HepG2 (cell line): ENCODE results near the gene MFSD12. TPM values are rescaled to one million over a fixed set of nuclear protein-coding genes. Genes with fewer than 3 reads are reported as not detected.
A peak's percentile ranks its signal among the peaks of the same experiment; 100 is the strongest.

Experiments used
- ATF4 ChIP-seq, 2 experiments: fragments of 450-650 bp in 1 of 2; sonication (generic) in 1 of 2; formaldehyde crosslinking; IDR thresholded peaks; 2 replicates each; pipeline versions ENCODE4 v1.5.0 to v1.8.0; 2020 to 2022; ENCODE audit warnings: mild to moderate bottlenecking in 1 of 2, missing genetic modification reagents in 1 of 2
- FOSL1 ChIP-seq: sonication (generic); formaldehyde crosslinking; IDR thresholded peaks from 2 replicates; pipeline ENCODE4 v1.9.0; 2021; ENCODE audit warnings: missing genetic modification reagents, borderline replicate concordance
- FOXP1 ChIP-seq, 2 experiments: fragments of 450-650 bp in 1 of 2; IDR thresholded peaks; 2 replicates each; pipeline ENCODE4 v1.6.1; 2017 to 2018; ENCODE audit warnings: antibody characterized with exemption in 1 of 2
- HNRNPUL1 ChIP-seq: fragments of 200-400 bp; formaldehyde crosslinking; IDR thresholded peaks from 2 replicates; pipeline ENCODE4 v1.6.1; 2017; ENCODE audit warnings: low read depth, mild to moderate bottlenecking, low read length, moderate library complexity
- PAXIP1 ChIP-seq: sonication (generic); formaldehyde crosslinking; conservative IDR thresholded peaks from 2 replicates; pipeline ENCODE4 v1.4.0; 2020; ENCODE audit warnings: mild to moderate bottlenecking, missing genetic modification reagents, moderate library complexity
- SAP130 ChIP-seq: IDR thresholded peaks from 2 replicates; pipeline ENCODE4 v1.6.1; 2016; ENCODE audit warnings: low read depth
- SKI ChIP-seq: fragments of 450-650 bp; IDR thresholded peaks from one replicate; pipeline ENCODE4 v1.6.1; 2018; ENCODE audit warnings: mild to moderate bottlenecking; ENCODE audit not compliant: partially characterized antibody
- TFDP2 ChIP-seq: sonication (generic); formaldehyde crosslinking; IDR thresholded peaks from 2 replicates; pipeline ENCODE4 v1.4.0; 2020; ENCODE audit warnings: missing genetic modification reagents
- ZBTB37 ChIP-seq: sonication (generic); formaldehyde crosslinking; IDR thresholded peaks from 2 replicates; pipeline ENCODE4 v1.4.0; 2020; ENCODE audit warnings: mild to moderate bottlenecking, missing genetic modification reagents
- ZKSCAN5 ChIP-seq: sonication (generic); formaldehyde crosslinking; IDR thresholded peaks from 2 replicates; pipeline ENCODE4 v1.5.1; 2020; ENCODE audit warnings: mild to moderate bottlenecking, missing genetic modification reagents
- ZNF124 ChIP-seq: sonication (generic); formaldehyde crosslinking; IDR thresholded peaks from 2 replicates; pipeline ENCODE4 v1.4.0; 2020; ENCODE audit warnings: missing genetic modification reagents
- ZNF362 ChIP-seq: sonication (generic); formaldehyde crosslinking; IDR thresholded peaks from 2 replicates; pipeline ENCODE4 v1.4.0; 2020; ENCODE audit warnings: missing genetic modification reagents, mild to moderate bottlenecking, borderline replicate concordance
- ZNF839 ChIP-seq: sonication (generic); formaldehyde crosslinking; IDR thresholded peaks from 2 replicates; pipeline ENCODE4 v1.4.0; 2020; ENCODE audit warnings: missing genetic modification reagents, mild to moderate bottlenecking, borderline replicate concordance
- polyA plus RNA-seq, 8 experiments: library from polyadenylated mRNA; depleted of rRNA in 3 of 8; stranded (reverse) in 7 of 8; unstranded in 1 of 8; fragments of >200 nt; fragmentation: Illumina TruSeq in 4 of 8; extraction: Trizol in 4 of 8; gene quantifications; 2 replicates each; pipeline versions ENCODE4 v1.2.1 to v1.2.3, GENCODE V29; 2011 to 2016; ENCODE audit warnings: low read depth in 4 of 8, missing spikeins in 1 of 8, mixed read lengths in 1 of 8; ENCODE audit not compliant: insufficient read depth in 1 of 8
- total RNA-seq, 5 experiments: library from RNA; depleted of rRNA; stranded (reverse); fragments of >200 nt; fragmentation: Illumina TruSeq; extraction: Trizol; gene quantifications; 2 replicates each; pipeline ENCODE4 v1.2.3, GENCODE V29; 2016; ENCODE audit warnings: low read depth in 1 of 5
- TF ChIP-seq, protein P1 (sequence below): sonication (generic); formaldehyde crosslinking; IDR thresholded peaks from 2 replicates; pipeline ENCODE4 v1.5.0; 2020; ENCODE audit warnings: mild to moderate bottlenecking, missing genetic modification reagents
- TF ChIP-seq, protein P2 (sequence below): sonication (generic); formaldehyde crosslinking; IDR thresholded peaks from 2 replicates; pipeline ENCODE4 v1.4.0; 2020; ENCODE audit warnings: missing genetic modification reagents; ENCODE audit errors: not compliant biosample characterization

MFSD12 gene
- total and polyA plus RNA-seq, 2 of the 13 experiments (the other 11 are each of a cell fraction or from before 2014, with no cell fraction given) = 27.2 to 29.1 TPM

DNA sequence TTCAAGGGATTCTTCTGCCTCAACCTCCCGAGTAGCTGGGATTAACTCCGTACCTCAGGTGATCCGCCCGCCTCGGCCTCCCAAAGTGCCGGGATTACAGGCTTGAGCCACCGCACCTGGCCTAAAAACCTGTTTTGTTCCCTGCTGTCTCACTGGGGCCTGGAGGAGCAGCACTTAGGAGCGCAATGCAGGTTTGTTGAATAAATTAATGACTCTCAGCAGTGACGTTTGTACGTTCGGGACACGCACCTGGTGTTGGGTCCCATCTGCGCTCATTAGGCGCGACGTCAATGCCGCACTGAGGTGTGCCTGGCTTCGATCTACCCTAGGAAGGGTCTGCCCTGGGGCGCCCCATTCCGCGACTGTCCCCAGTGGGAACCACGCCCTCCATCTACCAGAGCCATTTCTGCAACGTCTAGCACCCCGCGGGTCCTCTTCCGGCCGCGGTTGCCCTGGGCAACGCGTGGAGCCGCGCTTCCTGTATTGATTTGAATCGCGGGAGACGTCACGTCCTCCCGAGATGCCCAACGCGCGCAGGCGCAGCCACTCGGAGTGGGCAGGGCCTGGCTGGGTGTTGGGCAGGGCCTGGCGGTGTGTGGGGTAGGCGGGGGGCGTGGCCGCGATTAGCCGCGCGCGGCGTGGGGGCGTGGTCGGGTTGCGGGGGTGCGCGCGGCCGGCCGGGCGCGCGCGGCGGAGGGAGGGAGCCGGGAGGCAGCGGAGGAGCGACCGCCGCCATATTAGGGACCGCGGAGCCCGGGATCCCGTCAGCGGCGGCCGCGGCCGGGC lies 51.6 kb downstream of the MFSD12 start, which contains the start of gene FZR1 (continued):
- TF ChIP-seq ZBTB37 (CRISPR knock-in tag) (no peak), ZNF362 (CRISPR knock-in tag) (no peak), HNRNPUL1 (no peak), ZNF839 (no peak; the same call in 1 of the 2 replicates), ZNF124 (CRISPR knock-in tag) (no peak), SKI (peak; percentile 36), PAXIP1 (CRISPR knock-in tag) (peak; percentile 68), FOSL1 (CRISPR knock-in tag) (no peak), ATF4 (CRISPR knock-in tag; IDR thresholded peaks at IDR 0.05) (0 out of 4 replicates have a peak, but pooled peaks of 1 of the 2 experiments have one; percentile 21), FOXP1 (IDR thresholded peaks at IDR 0.05) (no peak), FOXP1 (CRISPR knock-in tag; IDR thresholded peaks at IDR 0.05) (no peak), SAP130 (CRISPR knock-in tag) (peak; percentile 99), TFDP2 (CRISPR knock-in tag) (peak; percentile 81), ZKSCAN5 (CRISPR knock-in tag) (no peak)
- TF ChIP-seq, protein P1, sequence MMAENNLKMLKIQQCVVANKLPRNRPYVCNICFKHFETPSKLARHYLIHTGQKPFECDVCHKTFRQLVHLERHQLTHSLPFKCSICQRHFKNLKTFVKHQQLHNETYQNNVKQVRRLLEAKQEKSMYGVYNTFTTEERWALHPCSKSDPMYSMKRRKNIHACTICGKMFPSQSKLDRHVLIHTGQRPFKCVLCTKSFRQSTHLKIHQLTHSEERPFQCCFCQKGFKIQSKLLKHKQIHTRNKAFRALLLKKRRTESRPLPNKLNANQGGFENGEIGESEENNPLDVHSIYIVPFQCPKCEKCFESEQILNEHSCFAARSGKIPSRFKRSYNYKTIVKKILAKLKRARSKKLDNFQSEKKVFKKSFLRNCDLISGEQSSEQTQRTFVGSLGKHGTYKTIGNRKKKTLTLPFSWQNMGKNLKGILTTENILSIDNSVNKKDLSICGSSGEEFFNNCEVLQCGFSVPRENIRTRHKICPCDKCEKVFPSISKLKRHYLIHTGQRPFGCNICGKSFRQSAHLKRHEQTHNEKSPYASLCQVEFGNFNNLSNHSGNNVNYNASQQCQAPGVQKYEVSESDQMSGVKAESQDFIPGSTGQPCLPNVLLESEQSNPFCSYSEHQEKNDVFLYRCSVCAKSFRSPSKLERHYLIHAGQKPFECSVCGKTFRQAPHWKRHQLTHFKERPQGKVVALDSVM (CRISPR knock-in tag) = no peak
- TF ChIP-seq, protein P2, sequence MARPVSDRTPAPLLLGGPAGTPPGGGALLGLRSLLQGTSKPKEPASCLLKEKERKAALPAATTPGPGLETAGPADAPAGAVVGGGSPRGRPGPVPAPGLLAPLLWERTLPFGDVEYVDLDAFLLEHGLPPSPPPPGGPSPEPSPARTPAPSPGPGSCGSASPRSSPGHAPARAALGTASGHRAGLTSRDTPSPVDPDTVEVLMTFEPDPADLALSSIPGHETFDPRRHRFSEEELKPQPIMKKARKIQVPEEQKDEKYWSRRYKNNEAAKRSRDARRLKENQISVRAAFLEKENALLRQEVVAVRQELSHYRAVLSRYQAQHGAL (CRISPR knock-in tag) = no peak
